GM21360 (cell line): ENCODE results near the gene SYN1.
"Not testable (repeated sequence)": the region's sequence is repeated elsewhere in the genome, so short reads cannot be mapped to it uniquely, and the experiment has no call there.

ENCODE experiments used
- ATAC-seq: cut with Tn5 transposase; IDR thresholded peaks from one replicate; pipeline ENCODE4 v1.9.1; 2021; ENCODE audit warnings: mild to moderate bottlenecking, moderate library complexity; ENCODE audit not compliant: unreplicated experiment

Gene SYN1

DNA sequence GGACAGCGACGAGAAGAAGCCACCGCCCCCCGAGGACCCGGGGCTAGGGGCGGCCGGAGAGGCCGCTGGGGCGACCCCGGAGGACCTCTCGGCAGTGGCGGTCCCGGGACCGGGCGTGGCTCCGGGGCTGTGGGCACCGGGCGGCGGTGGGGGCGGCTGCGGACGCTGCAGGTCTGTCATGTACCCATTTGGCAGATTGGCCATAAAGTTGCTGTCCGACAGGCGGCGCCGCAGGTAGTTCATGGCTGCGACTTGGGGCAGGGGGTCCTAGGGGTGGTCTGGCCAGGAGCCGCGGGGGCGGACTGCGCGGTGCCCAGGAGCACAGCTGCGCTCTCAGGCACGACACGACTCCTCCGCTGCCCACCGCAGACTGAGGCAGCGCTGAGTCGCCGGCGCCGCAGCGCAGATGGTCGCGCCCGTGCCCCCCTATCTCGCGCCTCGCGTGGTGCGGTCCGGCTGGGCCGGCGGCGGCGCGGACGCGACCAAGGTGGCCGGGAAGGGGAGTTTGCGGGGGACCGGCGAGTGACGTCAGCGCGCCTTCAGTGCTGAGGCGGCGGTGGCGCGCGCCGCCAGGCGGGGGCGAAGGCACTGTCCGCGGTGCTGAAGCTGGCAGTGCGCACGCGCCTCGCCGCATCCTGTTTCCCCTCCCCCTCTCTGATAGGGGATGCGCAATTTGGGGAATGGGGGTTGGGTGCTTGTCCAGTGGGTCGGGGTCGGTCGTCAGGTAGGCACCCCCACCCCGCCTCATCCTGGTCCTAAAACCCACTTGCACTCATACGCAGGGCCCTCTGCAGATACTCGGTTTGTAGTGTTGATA, at the start of gene SYN1:
TSS of gene SYN1 (minus strand) at position 372 of the 817 bp plus-strand sequence. CDS start at position 243, 129 bp downstream.
- ATAC-seq: peak; percentile 73

DNA sequence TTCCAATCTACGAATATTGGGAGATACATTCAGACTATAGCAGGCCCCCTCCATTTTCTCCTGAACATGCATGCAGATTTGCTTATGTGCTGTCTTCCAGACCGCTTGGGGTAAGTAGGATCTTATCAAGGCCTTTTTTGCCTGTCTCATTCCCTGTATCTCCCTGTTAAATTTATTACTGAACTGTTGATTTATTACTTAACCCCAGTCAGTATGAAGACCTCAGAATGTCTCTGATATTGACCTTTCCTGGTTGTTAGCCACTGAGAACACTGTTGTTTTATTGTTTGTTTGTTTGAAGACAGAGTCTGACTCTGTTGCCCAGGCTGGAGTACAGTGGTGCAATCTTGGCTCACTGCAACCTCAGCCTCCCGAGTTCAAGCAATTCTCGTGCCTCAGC, 46.1 kb upstream of the SYN1 start:
- not testable (repeated sequence) for ATAC-seq

DNA sequence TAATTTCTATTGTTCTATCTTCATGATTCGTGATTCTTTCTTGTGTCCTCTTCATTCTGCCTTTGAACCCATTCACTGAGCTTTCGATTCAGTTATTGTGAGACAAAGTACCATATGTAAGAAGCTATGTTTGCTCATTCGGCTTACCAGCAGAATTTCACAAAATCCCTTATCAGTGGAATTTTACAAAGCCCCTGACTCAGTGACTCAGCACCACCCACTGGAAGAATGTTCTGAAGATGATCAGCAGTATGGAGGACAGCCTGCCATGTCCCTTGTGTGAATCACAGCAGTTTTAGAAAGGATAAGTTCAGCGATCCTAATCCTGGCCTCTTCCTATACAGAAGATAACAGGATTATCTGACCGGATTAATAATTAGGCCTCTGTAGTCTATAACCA, 45.1 kb upstream of the SYN1 start:
- no peak for ATAC-seq

DNA sequence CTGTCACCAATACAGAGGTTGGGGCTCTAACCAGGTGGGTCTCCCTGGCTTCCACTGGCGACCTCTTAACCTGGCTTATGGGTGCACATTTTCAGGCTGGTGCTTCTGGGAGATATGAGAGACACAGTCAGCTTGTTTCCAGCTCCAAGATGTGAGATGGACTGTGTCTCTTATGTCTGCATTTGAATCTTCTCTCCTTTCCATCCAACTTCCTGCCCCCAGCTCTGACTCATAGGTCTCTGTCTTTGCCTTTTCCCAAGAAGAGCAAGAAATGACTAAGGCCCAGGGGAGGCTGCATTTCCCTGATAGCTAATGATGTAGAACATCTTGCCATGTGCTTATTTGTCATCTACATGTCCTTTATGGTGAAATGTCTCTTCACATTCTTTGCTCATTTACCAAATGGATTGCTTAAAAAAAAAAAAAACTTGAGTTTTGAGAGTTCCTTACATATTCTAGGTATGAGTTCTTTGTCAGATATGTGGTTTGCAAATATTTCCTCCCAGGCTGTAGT, 42.5 kb upstream of the SYN1 start:
- ATAC-seq: no peak

DNA sequence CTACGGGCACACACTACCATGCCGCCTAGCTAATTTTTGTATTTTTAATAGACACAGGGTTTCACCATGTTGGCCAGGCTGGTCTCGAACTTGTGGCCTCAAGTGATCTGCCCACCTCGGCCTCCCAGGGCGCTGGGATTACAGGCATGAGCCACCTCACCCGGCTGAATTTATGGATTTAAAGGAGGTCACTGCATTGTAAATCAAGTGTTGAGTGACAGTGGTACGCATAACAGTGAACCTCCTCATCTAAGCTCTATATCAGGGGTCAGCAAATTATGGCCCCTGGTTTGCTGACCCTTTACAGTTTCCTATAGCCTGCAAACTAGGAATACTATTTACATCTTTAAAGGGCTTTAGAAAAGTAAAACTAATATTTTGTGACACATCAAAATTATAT, 41.9 kb upstream of the SYN1 start:
- no peak for ATAC-seq

DNA sequence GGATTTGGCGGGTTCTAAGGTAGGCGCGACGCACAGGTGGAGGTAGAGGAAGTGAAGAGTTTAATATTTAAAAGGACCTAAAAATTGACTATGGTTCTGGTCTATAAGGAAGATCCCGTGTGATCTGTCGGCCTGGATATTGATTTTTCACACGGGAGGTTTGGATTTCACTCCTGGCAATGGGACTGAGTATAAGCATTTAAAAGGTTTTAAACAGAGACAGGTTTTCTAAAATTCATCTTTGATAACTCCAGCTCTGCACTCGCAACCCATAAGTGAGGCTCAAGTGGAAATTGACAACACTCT, 39.7 kb upstream of the SYN1 start:
- no peak for ATAC-seq

DNA sequence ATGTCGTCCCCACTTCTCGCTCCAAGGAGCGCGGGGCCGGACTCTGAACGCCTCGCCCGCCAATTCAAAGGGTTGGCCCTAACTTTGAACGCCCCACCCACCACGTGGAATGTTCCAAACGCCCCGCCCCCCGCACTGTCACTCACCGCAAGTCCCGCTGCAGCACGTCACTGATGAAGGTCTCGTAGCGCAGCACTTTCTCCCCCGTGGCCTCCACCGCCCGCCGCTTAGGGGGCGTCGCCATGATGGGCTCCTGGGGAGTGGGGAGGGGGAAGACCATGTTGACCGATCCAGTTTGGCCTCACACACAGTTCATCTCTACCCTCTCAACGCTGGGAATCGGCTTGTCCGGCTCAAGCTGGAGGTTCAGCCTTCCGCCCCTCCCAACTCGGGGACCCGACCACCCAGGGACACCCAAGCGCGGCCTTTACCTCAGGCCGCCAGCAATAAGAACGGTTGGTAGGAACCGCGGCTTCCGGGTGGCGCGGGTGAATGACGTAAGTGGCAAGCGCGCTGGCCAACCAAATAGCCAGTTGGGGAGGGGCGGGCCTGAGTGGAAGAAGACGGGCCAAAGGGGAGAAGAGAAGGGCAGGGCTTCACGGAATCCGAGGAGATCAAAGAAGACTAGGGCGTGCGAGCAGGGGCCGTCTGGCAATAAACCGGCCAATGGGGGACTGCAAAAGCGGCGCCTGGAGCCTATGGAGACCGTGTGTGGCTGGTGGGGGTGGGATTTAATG, 39.2 kb upstream of the SYN1 start, which contains the start of gene UXT:
TSS of gene UXT (minus strand) at position 497 of the 737 bp plus-strand sequence. CDS start at position 244, 253 bp downstream.
- peak; percentile 75 for ATAC-seq

DNA sequence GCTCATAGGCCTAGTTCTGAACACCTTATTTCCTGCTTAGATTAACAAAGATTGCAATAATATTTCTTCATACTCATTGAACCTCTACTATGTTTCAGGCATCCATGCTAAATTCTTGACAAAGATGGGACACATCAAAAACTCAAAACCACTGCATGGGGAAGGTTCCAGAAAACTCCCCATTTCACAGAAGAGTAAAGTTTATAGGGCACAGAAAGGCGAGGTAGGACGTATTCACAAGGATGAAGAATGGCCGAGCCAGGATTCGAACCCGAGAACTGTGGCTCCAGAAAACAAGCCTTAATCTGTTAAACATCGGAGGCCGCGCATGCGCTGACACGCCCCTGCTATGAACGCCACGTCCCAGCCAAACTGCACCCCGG, 38.6 kb upstream of the SYN1 start:
- ATAC-seq: no peak

DNA sequence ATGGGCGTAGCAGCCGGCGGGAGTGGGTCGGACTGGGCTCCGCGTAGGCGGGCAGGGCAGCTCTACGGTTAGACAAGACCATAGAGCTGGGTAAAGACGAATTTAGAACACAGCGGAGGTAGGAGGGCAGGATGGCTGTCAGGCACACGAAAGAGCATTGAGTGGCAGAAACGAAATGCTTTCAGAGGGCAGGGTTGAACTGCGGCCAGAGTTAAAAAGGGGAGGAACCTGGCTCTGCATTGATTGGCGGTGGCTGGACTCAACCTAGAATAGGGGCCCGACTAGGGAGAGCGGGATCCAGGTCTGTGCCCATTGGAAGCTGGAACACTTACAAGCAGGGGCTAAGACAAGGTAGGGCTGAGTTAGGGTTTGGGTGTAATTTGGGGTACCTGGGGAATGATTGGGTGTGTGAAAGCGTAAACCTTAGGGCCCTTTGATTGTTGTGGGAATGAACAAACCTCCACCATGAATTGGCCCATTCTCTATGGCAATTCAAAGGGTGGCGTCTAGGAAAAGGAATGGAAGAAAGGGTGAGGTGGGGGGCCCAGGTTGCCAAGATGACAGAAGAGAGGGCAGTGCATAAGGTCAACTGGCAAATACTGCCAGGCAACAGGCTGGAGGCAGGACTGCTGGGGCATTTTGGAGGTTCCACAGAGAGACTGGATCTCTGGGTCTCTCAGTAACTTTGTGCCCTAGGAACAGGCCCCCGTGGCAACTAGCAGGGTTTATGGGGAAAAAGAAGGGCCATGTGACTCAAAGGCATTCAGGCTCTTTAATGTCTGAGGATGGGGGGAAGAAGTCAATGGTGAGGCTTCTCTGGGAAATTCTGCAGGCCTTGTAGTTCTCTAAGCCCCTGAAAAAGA, 31.6 kb upstream of the SYN1 start:
- ATAC-seq: no peak

DNA sequence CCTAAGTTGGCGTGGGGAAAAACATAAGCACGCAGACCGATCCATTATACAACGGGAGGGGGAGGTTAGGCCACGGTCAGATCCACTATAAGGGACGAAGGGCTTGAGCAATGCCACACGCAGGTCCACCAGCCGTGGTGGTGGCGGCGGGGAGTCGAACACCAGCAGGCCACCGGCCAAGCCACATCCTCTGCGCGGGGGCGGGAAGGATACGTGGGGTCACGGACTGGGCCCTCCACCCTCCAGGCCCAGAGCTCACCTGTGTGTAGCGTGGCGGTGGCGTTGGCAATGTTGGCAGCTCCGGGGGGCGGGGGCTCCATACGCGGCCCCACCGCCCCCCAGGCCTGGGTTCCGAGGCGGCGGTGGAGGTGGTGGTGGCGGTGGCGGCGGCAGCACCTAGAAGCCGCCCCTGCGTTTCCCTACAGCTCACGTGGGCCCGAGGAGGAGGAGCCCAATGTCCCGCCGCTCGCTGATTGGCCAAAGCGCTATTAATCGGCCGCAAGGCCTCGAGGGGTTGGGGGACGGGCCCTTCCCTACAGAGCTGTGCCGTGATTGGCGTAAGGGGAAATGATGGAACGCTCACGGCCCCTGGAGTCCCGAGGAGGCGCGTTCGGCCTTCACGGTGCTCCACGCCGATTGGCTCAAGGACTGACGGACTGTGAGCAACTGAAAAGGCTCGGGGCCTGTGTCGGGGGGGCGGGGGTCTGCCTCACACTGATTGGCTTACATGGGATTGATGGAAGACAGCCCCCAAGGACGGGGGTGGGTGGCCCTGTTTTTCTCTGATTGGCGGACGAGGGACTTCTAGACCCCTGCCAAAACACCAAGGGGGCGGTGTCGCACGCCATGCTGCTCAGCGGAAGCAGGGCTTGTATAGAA, 30.7 kb upstream of the SYN1 start, which contains the start of gene ELK1:
TSS of gene ELK1 (minus strand) at position 400 of the 879 bp plus-strand sequence. CDS start 9,122 bp downstream, outside the sequence.
- peak; percentile 88 for ATAC-seq

DNA sequence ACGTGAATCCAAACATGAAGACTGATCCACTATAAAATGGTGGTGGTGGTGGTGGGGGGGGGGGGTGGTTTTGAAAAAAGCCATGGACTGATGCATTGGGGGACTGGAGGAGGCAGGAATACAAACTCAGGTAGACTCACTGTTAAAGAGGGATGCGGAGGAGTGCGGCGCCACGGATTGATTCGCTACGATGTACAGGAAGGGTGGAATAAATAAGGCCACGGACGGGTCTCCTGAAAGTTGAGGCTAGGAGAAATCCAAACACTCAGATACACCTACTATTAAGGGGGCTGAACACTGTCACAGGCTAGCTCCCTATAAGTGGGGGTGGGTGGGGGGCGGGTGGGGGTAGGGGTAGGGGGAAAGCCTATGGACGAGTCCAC, 30.1 kb upstream of the SYN1 start:
- ATAC-seq: no peak

DNA sequence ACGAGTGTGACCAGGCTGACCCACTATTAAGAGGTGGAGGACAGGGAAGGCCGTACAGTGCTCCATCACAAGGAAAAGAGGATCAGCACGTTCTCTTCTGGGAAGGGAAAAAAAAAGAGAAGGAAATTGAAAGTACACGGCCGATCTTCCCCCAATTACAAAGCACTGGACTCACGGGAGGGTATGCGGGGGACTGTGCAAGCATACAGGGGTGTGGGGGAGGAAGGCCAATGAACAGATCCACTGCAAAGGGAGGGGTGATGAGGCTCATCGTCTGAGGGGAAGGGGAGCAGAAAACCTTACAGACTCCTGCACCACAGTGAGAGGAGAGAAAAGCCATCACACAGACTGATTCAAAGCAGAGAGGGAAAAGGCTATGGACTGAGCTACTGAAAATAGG, 29.6 kb upstream of the SYN1 start:
- no peak for ATAC-seq

DNA sequence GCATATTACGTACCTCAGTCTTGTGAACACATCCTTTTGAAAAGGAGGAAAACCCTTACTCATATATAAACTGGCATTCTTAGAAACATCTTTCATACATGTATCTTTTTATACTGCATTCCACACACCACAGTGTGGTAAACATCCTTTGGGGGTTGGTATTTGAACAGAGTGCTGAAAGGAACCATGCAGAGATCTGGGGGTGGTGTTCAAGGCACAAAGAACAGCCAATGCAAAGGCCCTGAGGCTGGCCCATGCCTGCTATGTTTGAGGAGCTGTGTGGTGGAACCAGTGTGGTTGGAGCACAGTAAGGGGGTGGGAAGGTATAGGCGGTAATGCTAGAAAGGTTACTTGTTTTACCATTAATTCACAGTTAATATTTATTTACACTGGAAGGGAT, 28.7 kb upstream of the SYN1 start:
- ATAC-seq: no peak

DNA sequence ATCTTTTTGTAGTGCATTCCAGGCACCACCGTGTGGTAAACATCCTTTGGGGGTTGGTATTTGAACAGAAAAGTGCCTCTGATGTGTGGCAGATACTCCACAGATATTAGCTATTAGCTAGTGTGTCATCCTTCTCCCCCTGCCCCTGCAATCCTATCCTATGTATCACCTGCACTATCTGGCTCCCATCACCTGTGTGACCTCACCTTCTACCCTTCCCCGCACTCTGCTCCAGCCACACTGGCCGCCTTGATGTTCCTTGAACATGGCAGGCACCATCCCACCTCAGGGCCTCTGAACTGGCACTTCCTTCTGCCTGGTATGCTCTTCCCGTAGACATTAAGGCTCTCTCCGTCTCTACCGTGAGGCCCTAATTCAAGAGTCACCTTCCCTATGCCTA, 27.0 kb upstream of the SYN1 start:
- no peak for ATAC-seq

DNA sequence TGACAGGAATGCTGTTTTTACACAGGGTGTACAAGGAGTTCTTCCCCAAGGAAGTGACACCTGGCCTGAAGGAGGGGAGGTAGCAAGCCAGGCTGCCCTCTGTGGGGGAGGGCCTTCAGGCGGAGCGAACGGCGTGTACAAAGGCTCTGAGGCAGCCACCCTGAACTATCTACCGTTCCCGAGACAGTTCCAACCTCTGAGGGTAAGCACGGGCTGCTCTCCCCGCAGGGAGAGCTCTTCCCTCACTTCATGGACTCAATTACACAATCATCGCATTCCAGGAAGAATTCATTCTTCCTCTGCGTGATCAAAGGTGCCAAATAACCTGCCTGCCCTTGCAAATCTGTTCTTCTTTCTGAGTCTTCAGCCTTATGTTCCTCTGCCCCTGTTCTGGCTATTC, 25.9 kb upstream of the SYN1 start:
- ATAC-seq: no peak

DNA sequence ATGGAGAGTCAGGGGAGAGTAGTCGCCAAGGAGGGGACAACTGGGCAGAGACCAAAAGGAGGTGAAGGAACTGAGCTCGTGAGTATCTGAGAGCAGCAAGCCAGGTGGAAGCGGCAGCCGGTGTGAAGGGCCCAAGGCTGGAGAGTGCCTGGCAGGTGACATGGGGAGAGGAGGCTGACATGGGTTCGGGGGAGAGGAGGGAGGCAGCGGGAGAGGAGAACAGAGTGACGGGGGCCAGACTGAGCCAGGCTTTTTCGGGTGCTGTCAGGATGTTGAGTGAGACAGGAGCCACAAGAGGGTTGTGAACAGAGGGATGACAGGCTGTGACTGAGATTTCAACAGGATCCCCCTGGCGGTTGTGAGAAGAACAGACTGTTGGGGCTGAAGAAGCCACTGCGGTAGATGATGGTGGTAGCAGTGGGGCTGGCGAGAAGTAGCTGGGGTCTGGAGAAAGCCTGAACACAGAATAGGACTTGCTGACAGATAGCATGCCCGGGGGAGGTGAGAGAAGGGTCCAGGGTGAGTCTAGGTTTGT, 25.0 kb upstream of the SYN1 start:
- no peak for ATAC-seq

DNA sequence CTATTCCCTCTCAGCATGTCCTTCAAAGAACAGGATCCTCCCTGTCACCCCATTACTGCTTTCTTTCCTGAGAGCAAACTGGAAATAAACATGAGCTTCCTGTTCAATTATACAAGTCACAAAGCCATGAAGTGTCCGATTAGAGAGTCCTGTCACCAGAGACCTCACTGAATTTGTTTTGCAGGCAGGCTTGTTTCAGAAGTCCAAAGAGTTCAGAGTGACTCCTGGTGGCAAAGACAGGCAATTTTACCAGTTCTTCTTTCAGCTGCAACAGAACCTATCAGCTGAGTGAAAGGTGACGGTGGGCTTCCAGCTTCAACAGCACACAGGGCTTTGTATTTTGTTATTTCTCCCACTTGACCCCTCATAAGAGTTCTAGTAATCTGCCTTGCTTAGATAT, 24.3 kb upstream of the SYN1 start:
- ATAC-seq: no peak

DNA sequence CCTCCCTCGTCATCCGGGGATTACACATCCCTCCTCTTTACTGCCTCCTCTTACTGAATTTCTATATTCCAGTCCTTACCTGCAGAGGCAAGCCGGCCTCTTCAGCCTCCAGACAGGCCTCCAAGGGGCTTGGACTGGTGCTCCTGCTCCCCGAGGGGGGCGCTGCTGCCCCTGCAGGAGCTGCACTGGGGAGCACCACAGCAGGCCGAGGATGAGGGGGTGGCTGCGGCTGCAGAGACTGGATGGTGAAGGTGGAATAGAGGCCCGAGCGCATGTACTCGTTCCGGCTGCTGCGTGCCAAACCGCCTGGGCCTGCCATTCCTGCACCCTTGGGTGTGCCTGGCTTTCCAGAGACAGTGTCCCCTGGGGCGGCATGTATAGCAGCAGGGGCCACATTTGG, 19.2 kb upstream of the SYN1 start:
- no peak for ATAC-seq

DNA sequence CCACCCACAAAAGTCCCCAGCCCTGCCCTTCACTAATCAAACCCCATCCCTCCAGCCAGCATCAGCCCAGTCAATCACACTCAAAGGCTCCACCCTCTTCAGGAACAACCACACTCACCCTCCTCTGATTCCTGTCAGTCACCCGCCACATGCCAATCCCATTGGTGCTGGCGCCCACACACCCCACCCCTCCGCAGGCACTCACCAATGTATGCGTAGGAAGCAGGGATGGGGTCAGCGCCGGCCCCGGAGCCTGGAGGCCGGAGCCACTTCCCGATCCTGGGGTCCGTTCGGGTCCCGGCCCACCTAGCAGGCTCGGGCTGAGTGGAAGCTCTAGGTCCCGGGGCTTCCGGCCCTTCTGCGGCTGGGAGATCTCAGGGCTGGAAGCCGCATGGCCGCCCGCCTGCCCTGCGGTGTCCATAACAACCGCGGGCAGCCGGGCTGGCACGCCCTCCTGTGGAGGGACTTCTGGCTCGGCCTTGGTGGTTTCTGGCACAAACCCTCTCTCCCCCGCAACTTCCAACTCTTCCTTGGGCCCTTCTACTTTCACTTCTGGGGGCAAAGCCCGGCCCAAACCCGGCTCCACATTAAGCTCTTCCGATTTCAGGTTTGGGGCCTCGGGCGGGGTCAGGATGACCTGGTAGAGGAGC, 18.0 kb upstream of the SYN1 start:
- ATAC-seq: no peak
